ENCODE measurements around the gene RASA2.

Gene RASA2

DNA sequence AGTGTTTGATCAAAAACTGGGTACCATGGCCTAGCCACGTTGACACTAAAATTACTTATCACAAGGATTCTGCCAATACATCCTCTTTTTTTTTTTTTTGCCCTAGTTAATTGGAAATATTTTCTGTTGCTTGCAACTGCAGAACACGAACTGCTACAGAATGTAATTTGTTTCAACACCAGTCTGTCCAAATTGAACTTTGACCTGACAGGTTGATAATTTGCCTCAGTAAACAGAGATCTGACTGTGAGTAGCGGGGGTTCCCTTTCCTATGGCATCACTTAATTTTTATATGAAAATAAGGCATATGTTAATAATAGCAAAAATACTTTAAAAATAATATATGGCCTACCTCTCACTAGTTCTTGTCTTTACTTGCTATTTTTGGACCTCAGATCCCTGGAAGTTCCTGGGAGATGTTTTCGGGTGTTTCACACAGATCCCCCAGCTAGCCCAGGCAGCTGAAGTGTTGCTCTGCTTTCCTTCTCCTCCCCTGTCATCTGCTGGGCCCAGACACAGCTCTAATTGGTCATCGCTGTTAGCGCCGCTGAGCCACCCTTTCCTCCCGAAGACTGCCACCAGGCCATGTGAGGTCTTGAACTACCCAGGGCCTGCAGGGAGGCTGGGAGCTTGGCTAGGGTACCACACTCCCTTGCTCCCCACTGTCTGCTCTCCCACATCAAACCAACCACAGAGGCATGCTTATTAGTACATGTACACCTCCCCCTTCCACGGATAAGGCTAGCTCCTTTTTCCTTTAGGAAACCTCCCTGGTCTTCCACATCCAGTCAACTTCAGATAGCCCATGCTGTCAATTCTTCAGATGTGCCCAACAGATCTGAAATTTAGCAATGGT is 161.5 kb downstream of the RASA2 start:
- no peak for DNase-seq

DNA sequence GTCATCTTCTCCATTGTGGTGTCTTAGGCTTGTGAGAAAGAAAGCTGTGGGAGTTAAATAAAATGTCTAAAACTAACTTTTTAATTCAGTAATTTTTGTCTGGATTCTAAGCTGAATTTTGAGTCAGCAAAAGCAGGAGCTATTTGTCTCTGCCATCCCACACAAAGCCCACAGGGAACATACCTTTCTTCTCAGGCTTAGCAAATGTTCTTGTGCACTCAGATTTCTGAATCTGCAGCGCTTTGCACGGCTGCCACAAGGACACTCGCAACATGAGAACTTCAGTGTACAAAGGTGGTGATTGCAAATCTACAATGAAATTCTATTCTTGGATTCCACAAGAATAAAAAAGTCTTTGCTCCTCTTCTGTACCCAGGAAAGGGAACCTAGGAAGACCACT is 163.0 kb downstream of the RASA2 start:
- no peak for DNase-seq

DNA sequence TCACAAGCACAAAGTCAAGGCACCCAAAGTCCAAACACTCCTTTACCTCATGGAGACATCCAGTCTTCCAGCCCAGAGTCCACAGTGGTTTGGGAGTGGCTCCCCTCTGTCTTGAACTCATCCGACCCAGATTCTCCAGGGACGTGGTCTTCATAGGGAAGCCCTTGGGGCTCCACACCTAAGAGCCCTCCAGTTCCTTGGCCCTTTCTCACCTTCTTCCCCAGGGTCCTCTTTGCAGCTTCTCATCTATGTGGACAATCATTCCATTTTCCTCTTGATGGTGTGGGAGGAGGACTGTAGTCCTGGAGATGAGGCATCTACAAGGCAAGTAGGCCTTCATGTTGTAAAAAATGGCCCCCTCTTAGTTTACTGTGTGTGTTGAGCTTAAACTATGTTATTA is 164.0 kb downstream of the RASA2 start:
- DNase-seq: no peak

DNA sequence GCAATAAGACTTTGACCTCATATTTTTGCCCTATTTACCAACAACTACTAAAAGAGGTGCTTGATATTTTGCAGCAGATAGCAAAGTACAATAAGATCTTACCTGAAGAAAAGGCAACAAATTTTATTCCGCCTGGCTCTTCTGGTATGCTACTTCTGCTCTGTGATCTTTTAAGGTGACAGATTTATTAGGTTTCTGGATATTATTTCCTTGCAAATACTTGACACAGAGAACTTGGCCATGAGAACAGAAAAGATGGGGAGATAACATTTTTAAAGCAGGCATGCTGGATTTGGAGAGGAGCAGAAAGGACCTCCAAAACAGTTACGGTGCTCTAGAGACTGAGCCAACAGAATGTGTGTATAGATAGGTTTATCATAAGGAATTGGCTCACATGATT is 164.6 kb downstream of the RASA2 start:
- no peak for DNase-seq

DNA sequence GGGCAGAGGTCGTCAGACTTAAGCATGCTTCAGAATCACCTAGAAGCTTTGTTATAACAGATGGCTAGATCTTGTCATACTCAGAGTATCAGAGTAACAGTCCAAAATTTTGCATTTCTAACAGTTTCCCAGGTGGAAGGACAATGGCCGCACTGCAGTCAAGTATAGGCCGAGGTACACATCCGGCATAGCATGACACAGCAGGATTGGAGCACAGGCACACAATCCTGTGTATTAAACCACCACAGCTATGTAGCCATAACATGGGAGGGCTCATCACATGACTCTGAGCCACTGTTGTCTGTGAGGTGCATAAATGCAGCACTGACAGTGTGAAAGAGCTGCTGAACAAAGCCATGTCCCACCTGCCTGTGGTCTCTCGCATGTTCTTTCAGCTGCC is 165.5 kb downstream of the RASA2 start:
- DNase-seq: no peak

DNA sequence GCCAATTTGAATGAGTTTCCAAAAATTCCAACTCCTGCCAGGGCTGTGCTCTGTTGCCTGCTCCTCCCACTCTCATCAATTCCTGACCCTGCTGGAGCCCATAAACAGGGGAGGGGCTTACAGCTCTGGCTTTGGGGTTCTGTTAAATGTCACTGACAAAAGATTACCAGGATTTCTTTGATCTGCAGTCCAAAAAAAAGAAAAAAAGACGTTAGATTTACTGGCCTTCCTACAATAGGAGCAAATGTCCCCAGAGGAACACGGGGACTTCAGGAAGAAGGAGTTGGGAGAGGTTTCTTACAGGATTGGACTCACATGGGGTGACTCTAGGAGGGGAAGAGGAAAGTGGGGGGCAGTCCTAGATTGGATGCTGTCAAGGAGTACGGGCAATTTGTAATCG is 167.0 kb downstream of the RASA2 start:
- DNase-seq: no peak

DNA sequence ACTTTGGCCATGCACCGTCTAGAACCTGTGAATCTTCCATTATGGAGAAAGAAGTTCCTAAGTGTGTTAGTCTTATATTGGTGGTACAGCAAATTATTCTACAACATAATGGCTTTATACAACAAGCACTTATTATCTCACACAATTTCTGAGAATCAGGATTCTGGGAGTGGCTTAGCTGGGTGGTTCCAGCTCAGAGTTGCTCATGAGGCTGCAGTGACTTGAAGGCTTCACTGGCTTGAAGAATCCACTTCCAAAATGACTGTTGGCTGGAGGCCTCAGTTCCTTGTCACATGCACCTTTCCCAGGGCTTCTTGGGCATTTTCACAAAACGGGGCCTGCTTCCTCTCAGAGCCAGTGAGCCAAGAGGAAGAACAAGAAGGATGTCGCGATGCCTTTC is 169.0 kb downstream of the RASA2 start:
- DNase-seq: no peak

DNA sequence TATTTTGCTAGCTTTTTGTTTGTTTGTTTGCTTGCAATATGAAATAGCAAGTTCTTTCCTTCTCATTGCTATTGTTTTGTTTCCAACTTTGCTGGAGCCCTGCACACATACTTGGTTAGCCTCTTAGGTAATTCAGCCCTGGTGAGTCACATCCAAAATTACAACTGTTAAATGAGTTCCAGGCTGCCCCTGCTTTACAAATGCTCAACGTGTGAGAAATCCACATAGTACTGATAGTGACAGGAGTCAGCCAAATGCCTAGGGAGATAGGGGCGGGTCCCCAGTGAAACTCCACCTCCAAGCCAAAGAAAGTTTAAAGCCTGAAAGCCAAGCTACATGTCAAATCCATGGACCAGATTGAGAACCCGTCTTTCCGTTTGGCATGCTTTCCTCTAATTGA is 169.9 kb downstream of the RASA2 start:
- peak; percentile 72 for DNase-seq

DNA sequence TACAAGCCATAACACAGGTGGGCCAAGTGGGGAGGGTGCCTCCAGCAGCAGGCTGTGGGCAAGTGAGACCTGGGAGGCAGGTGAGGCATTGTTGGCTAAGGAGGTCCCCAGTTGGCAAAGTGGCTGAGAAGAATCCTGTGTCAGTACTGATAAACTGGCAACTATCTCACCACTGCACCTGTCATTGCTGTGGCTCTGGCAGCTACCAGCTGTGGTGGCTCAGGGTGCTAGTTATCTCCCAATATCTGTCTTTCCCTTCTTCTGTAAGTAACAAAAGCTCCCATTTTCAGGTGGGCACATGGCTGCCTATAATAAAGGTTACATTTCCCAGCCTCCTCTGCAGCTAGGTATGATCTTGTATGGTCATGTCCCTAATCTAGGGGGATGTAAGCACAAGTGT is 170.7 kb downstream of the RASA2 start:
- DNase-seq: no peak

DNA sequence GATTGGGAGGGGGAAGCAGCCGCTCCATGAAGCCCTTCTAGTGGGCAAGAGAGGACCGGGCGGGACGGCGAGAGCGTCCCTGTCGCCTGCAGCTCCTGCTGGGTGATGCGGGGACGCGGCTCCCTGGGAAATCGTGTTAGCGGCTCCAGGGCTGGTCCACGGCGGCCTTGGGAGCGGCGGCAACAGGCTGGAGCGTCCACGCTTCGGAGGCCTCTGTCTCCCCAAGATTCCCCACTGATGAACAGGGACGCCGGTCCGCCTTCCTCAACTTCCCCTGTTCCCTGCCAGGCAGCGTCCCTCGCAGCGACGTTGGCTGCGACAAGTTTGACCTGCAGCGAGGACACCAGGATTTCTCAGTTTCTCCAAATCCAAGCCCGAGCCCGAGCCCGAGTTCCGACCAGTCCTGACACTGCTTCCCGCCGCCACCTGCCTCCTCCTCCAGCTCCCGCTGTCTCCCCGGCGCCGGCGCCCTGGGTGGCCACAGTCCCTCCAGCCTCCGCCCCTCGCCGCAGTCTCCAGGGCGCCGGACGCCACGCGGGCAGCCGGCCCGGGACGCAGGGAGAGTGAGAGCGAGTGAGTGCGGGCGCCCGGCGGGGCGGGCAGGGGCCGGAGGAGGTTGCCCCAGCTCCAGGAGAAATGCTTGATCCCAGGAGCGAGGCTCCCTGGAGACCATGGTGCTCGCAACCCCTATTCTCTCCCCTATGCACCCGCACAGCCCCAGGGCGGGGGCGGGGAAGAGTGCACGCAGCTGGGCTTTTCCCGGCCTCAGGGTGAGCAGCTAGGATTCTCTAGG is 173.2 kb downstream of the RASA2 start:
- peak; percentile 59 for DNase-seq

DNA sequence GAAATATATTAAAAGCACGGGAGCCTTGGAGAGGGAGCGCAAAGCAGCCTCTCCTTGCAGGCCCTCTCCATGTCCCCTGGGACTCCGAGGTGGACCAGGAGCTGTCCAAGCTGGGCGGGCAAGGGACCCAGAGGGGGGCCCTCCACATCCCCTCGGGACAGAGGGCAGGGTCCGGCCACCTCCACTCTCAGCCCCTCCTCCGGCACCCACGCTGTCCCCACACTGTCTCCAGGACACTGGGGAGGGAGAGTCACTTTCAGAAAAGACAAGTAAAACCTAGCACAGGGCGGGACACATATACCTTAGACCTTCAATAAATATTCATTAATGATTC is 173.8 kb downstream of the RASA2 start:
- DNase-seq: no peak

DNA sequence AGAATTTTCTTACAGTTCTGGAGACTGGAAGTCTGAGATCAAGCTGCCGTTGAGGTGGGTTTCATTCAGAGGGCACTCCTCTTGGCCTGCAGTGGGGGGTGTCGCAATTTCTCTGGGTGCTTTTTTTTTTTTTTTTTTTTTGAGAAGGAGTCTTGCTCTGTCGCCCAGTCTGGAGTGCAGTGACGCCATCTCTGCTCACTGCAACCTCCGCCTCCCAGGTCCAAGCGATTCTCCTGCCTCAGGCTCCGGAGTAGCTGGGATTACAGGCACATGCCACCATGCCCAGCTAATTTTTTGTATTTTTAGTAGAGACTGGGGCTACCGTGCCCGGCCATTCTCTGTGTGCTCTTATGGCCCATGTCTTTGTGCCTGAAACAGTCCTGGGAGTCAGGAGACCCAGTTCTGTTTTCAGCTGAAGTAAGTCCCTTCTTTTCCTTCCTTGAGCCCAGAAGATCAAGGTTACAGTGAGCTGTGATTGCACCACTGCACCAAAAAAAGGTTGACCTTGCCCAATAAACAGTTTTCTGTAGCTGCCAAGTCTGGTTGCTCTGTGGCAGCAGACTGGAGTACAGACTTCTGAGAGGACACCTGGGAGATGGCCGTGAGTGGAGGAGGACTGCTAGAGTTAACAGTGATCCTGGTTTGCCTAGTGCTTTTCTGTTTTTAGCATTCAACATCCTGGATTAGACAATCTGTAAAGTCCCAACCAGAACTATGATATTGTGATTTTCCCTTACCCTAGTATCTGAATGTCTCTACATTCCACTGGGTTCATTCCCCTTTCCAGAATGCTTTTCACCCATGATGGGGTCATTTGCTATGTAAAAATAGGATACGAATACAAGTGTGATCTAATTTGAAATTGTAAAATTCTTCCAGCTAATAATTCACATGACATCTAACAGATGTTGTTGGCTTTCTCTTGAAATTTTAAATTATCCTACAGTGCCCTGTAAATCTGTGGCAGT is 174.7 kb downstream of the RASA2 start:
- DNase-seq: no peak

DNA sequence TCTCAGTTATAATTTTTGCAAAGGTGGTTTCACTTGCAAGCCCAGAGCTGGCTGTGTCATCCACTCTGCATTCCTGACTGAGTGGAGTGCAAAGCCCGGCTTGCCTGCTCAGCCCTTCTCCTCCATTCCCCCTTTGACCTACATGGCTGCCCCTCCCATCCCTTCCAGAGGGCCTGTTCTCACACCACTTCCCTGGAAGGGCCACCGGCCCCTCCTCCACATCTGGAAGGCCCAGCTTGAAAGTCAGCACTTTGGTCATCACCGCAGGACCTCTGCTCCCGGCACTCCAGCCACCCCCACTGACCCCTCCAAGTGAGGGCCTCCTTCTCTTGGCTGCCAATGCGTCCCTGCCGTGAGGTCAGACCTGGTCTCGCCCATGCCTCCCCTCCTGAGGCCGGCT is 177.2 kb downstream of the RASA2 start:
- peak; percentile 16 for DNase-seq

Measured in fibroblast of skin of back (primary cell).